Ovary (tissue), 3 donors: ENCODE results near the gene SPTSSB.

Experiments
- POLR2A ChIP-seq: fragments of 450-650 bp; IDR thresholded peaks from one replicate; pipeline ENCODE4 v1.6.1; 2017; ENCODE audit warnings: antibody characterized with exemption, mild to moderate bottlenecking, moderate library complexity
- TF ChIP-seq, protein P1 (sequence below), 3 donors: fragments of 450-650 bp in 2 of 3; fragments of 200-600 bp in 1 of 3; IDR thresholded peaks; one replicate each; pipeline versions ENCODE4 v1.5.1 to v1.8.0; 2016 to 2022; ENCODE audit warnings: antibody characterized with exemption in 3 of 3, mild to moderate bottlenecking in 1 of 3
- donor health status: DM: no; HTN: no; CAD: no.

GRCh38 chr3:161419555-161420333, 48.4 kb upstream of the SPTSSB start:
- TF ChIP-seq, protein P1, sequence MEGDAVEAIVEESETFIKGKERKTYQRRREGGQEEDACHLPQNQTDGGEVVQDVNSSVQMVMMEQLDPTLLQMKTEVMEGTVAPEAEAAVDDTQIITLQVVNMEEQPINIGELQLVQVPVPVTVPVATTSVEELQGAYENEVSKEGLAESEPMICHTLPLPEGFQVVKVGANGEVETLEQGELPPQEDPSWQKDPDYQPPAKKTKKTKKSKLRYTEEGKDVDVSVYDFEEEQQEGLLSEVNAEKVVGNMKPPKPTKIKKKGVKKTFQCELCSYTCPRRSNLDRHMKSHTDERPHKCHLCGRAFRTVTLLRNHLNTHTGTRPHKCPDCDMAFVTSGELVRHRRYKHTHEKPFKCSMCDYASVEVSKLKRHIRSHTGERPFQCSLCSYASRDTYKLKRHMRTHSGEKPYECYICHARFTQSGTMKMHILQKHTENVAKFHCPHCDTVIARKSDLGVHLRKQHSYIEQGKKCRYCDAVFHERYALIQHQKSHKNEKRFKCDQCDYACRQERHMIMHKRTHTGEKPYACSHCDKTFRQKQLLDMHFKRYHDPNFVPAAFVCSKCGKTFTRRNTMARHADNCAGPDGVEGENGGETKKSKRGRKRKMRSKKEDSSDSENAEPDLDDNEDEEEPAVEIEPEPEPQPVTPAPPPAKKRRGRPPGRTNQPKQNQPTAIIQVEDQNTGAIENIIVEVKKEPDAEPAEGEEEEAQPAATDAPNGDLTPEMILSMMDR (IDR thresholded peaks at IDR 0.05), result no peak
- TF ChIP-seq POLR2A, result no peak
